ENCODE data around the gene CNKSR3. TPM values are rescaled to one million over a fixed set of nuclear protein-coding genes. Genes with fewer than 3 reads are reported as not detected.

Gene CNKSR3
- polyA plus RNA-seq, 3 donors, result not detected

GRCh38 chr6:154539593-154540269, 29.2 kb upstream of the CNKSR3 start:
- H3K4me1 ChIP-seq (ENCODE audit: control insufficient read depth in 1 of 2, insufficient read depth in 2 of 2, low read length in 2 of 2), result no peaks in the 10 kb centered on the region
- no peak overlapping the region for H2AFZ ChIP-seq (ENCODE audit: insufficient read depth, low read depth, low read length, poor library complexity, severe bottlenecking)
- H3K4me2 ChIP-seq (replicated peaks; ENCODE audit: extremely low read depth, low read length, poor library complexity, severe bottlenecking), result no peak overlapping the region
- H3K79me2 ChIP-seq (ENCODE audit: insufficient read depth, low read length), result no peaks in the 10 kb centered on the region
- no peaks in the 10 kb centered on the region for H3K9me3 ChIP-seq (replicated peaks in 1 of 2; ENCODE audit: control insufficient read depth in 1 of 2, insufficient read depth in 1 of 2, low read length in 2 of 2)
- no peak for DNase-seq
- intact Hi-C loops (cut with micrococcal nuclease), result no loop called here
- TF ChIP-seq, protein P1, sequence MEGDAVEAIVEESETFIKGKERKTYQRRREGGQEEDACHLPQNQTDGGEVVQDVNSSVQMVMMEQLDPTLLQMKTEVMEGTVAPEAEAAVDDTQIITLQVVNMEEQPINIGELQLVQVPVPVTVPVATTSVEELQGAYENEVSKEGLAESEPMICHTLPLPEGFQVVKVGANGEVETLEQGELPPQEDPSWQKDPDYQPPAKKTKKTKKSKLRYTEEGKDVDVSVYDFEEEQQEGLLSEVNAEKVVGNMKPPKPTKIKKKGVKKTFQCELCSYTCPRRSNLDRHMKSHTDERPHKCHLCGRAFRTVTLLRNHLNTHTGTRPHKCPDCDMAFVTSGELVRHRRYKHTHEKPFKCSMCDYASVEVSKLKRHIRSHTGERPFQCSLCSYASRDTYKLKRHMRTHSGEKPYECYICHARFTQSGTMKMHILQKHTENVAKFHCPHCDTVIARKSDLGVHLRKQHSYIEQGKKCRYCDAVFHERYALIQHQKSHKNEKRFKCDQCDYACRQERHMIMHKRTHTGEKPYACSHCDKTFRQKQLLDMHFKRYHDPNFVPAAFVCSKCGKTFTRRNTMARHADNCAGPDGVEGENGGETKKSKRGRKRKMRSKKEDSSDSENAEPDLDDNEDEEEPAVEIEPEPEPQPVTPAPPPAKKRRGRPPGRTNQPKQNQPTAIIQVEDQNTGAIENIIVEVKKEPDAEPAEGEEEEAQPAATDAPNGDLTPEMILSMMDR (IDR thresholded peaks at IDR 0.05), result no peak
- Mint-ChIP-seq H3K4me1 (no peaks in the 10 kb centered on the region), H3K4me3 (no peak overlapping the region), H3K9me3 (no peaks in the 10 kb centered on the region), H3K27ac (no peak overlapping the region), H3K27me3 (ENCODE audit: low read depth in 3 of 3) (peaks cover 0 to 2% (median 1%) of the 10 kb centered on the region in 3 donors), H3K36me3 (no peaks in the 10 kb centered on the region)
- 95% methylated on average over 7 of the region's 9 CpGs for WGBS (ENCODE audit: insufficient coverage)
- H3K36me3 ChIP-seq (replicated peaks in 1 of 2; ENCODE audit: control insufficient read depth in 1 of 2, insufficient read depth in 2 of 2, low read length in 2 of 2), result no peaks in the 10 kb centered on the region
- no peak overlapping the region for H3K9ac ChIP-seq (ENCODE audit: insufficient read depth, low read length, poor library complexity, severe bottlenecking)
- H3K27ac ChIP-seq (ENCODE audit: low read depth in 1 of 2, low read length in 2 of 2), result no peak overlapping the region
- no peak overlapping the region for H3K4me3 ChIP-seq (replicated peaks in 1 of 3; ENCODE audit: low read depth in 2 of 3, low read length in 3 of 3)
- no peaks in the 10 kb centered on the region for H4K20me1 ChIP-seq (ENCODE audit: insufficient read depth, low read length)
- no peaks in the 10 kb centered on the region for H3K27me3 ChIP-seq (ENCODE audit: control insufficient read depth in 2 of 2, insufficient read depth in 2 of 2, low read length in 2 of 2)

GRCh38 chr6:154538640-154539191, 28.2 kb upstream of the CNKSR3 start:
- H3K36me3 ChIP-seq (replicated peaks in 1 of 2; ENCODE audit: control insufficient read depth in 1 of 2, insufficient read depth in 2 of 2, low read length in 2 of 2), result no peaks in the 10 kb centered on the region
- H3K4me3 ChIP-seq (replicated peaks in 1 of 3; ENCODE audit: low read depth in 2 of 3, low read length in 3 of 3), result no peak overlapping the region
- Mint-ChIP-seq H3K36me3 (no peaks in the 10 kb centered on the region), H3K4me1 (no peaks in the 10 kb centered on the region), H3K27ac (no peak overlapping the region), H3K9me3 (peaks cover 0 to 2% (median 0%) of the 10 kb centered on the region in 7 donors), H3K27me3 (ENCODE audit: low read depth in 3 of 3) (peaks cover 0 to 3% (median 2%) of the 10 kb centered on the region in 3 donors), H3K4me3 (no peak overlapping the region)
- H3K9ac ChIP-seq (ENCODE audit: insufficient read depth, low read length, poor library complexity, severe bottlenecking), result no peak overlapping the region
- H3K79me2 ChIP-seq (ENCODE audit: insufficient read depth, low read length), result no peaks in the 10 kb centered on the region
- intact Hi-C loops (cut with micrococcal nuclease), result no loop called here
- no peaks in the 10 kb centered on the region for H3K27me3 ChIP-seq (ENCODE audit: control insufficient read depth in 2 of 2, insufficient read depth in 2 of 2, low read length in 2 of 2)
- no peak overlapping the region for H3K27ac ChIP-seq (ENCODE audit: low read depth in 1 of 2, low read length in 2 of 2)
- TF ChIP-seq, protein P1 (IDR thresholded peaks at IDR 0.05), result no peak
- no peak overlapping the region for H2AFZ ChIP-seq (ENCODE audit: insufficient read depth, low read depth, low read length, poor library complexity, severe bottlenecking)
- H4K20me1 ChIP-seq (ENCODE audit: insufficient read depth, low read length), result no peaks in the 10 kb centered on the region
- H3K4me2 ChIP-seq (replicated peaks; ENCODE audit: extremely low read depth, low read length, poor library complexity, severe bottlenecking), result no peak overlapping the region
- no peaks in the 10 kb centered on the region for H3K4me1 ChIP-seq (ENCODE audit: control insufficient read depth in 1 of 2, insufficient read depth in 2 of 2, low read length in 2 of 2)
- H3K9me3 ChIP-seq (replicated peaks in 1 of 2; ENCODE audit: control insufficient read depth in 1 of 2, insufficient read depth in 1 of 2, low read length in 2 of 2), result no peaks in the 10 kb centered on the region
- no peak for DNase-seq
- 100% methylated on average over 1 of the region's 3 CpGs for WGBS (ENCODE audit: insufficient coverage)

All from CD14-positive monocyte (primary cell).